ENCODE results near the gene UBASH3A. TPM values are rescaled to one million over a fixed set of nuclear protein-coding genes. Genes with fewer than 3 reads are reported as not detected.

UBASH3A gene
- total RNA-seq, 1 donor from 2014 or later = 6.4 TPM

DNA sequence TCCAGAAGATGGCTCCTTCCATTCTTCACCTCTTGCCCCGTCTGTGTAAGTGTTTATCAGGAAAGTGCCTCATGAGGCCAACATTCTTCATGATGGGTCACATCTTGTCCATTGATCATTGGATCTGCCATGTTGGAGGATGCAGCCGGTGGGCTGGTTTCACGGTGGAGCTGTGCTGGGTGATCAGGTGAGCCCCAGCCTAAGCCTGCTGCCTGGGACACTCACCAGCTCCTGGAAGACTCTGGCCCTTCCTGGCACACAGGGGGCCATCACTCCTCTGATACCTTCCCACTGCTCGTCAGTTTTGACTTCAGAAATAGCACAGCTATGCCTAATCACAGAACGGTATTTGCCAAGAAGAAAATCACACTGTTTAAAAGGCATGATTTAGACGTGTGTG, 38.3 kb downstream of the UBASH3A start:
- Histone ChIP-seq H3K4me3 (no peak overlapping the region), H3K4me1 (no peaks in the 10 kb centered on the region), H3K9me3 (no peaks in the 10 kb centered on the region), H3K27me3 (no peaks in the 10 kb centered on the region), H3K36me3 (no peaks in the 10 kb centered on the region), H3K27ac (no peak overlapping the region)
- TF ChIP-seq POLR2A (IDR thresholded peaks at IDR 0.05) (no peak), POLR2AphosphoS5 (IDR thresholded peaks at IDR 0.05; ENCODE audit: insufficient read depth in 1 of 2, low read depth in 1 of 2) (no peak)
- TF ChIP-seq, protein P1, sequence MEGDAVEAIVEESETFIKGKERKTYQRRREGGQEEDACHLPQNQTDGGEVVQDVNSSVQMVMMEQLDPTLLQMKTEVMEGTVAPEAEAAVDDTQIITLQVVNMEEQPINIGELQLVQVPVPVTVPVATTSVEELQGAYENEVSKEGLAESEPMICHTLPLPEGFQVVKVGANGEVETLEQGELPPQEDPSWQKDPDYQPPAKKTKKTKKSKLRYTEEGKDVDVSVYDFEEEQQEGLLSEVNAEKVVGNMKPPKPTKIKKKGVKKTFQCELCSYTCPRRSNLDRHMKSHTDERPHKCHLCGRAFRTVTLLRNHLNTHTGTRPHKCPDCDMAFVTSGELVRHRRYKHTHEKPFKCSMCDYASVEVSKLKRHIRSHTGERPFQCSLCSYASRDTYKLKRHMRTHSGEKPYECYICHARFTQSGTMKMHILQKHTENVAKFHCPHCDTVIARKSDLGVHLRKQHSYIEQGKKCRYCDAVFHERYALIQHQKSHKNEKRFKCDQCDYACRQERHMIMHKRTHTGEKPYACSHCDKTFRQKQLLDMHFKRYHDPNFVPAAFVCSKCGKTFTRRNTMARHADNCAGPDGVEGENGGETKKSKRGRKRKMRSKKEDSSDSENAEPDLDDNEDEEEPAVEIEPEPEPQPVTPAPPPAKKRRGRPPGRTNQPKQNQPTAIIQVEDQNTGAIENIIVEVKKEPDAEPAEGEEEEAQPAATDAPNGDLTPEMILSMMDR (IDR thresholded peaks at IDR 0.05) = no peak
- DNase-seq (ENCODE audit: extremely low spot score in 2 of 2) = no peak
- intact Hi-C loops (cut with DNase I) = no loop called here

- no peak for DNase-seq (ENCODE audit: extremely low spot score in 2 of 2)
- Histone ChIP-seq H3K9me3 (no peaks in the 10 kb centered on the region), H3K27ac (no peak overlapping the region), H3K36me3 (no peaks in the 10 kb centered on the region), H3K4me3 (no peak overlapping the region), H3K27me3 (no peaks in the 10 kb centered on the region), H3K4me1 (no peaks in the 10 kb centered on the region)
- TF ChIP-seq, protein P1 (IDR thresholded peaks at IDR 0.05) = no peak
- intact Hi-C loops (cut with DNase I) = no loop called here
These were observed 39.6 kb downstream of the UBASH3A start for GRCh38 chr21:42443181-42443785.

GRCh38 chr21:42443876-42444744, 40.4 kb downstream of the UBASH3A start:
- no peaks in the 10 kb centered on the region for H3K27me3 ChIP-seq
- TF ChIP-seq POLR2A (IDR thresholded peaks at IDR 0.05) (no peak), POLR2AphosphoS5 (IDR thresholded peaks at IDR 0.05; ENCODE audit: insufficient read depth in 1 of 2, low read depth in 1 of 2) (no peak)
- TF ChIP-seq, protein P1 (IDR thresholded peaks at IDR 0.05) = no peak
- no peaks in the 10 kb centered on the region for H3K36me3 ChIP-seq
- no peaks in the 10 kb centered on the region for H3K4me1 ChIP-seq
- intact Hi-C loops (cut with DNase I) = no loop called here
- H3K9me3 ChIP-seq = no peaks in the 10 kb centered on the region
- no peak for DNase-seq (ENCODE audit: extremely low spot score in 2 of 2)
- H3K27ac ChIP-seq = no peak overlapping the region
- no peak overlapping the region for H3K4me3 ChIP-seq

DNA sequence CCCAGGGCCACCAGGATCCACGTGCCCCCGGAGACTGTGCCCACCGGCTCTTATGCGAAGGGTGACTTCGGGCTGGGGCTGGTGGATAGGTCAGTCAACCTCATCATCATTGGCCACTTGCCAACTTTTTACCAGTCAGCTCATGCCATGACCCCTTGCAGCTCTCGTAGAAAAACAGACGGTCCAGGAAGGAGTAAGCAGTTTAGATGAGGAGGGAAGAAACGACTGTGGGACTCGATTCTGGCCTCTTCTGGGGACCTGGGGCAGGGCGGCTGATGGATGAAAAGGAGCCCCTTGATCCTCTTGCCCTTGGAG, 41.0 kb downstream of the UBASH3A start:
- no peak overlapping the region for H3K4me3 ChIP-seq
- DNase-seq (ENCODE audit: extremely low spot score in 2 of 2) = no peak
- H3K27ac ChIP-seq = no peak overlapping the region
- TF ChIP-seq, protein P1 (IDR thresholded peaks at IDR 0.05) = no peak
- TF ChIP-seq POLR2A (IDR thresholded peaks at IDR 0.05) (no peak), POLR2AphosphoS5 (IDR thresholded peaks at IDR 0.05; ENCODE audit: insufficient read depth in 1 of 2, low read depth in 1 of 2) (no peak)
- H3K27me3 ChIP-seq = no peaks in the 10 kb centered on the region
- H3K4me1 ChIP-seq = no peaks in the 10 kb centered on the region
- H3K36me3 ChIP-seq = no peaks in the 10 kb centered on the region
- no peaks in the 10 kb centered on the region for H3K9me3 ChIP-seq
- intact Hi-C loops (cut with DNase I) = no loop called here

DNA sequence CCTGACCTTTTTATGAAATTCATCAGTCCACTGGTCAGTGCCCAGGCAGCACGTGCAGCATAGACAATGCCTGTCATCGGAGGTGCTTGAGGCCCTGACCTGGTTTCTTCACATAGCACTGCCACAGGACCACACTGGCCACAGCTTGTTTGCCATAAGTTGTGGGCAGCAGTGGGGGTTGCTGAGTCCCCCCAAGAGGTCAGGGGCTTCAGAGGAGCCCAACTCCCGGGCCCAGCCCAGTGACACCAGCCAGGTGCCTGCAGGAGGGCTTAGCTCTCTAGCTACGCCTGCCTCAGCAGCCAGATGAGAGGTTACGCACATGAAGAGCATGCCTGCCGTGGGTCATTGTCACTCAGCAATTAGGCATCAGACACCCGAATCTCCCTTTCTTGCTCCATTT, 41.6 kb downstream of the UBASH3A start:
- no peak overlapping the region for H3K4me3 ChIP-seq
- no peaks in the 10 kb centered on the region for H3K27me3 ChIP-seq
- H3K9me3 ChIP-seq = no peaks in the 10 kb centered on the region
- no peaks in the 10 kb centered on the region for H3K36me3 ChIP-seq
- no peak for DNase-seq (ENCODE audit: extremely low spot score in 2 of 2)
- intact Hi-C loops (cut with DNase I) = no loop called here
- no peaks in the 10 kb centered on the region for H3K4me1 ChIP-seq
- no peak for TF ChIP-seq POLR2A (IDR thresholded peaks at IDR 0.05)
- no peak for TF ChIP-seq POLR2AphosphoS5 (IDR thresholded peaks at IDR 0.05; ENCODE audit: insufficient read depth in 1 of 2, low read depth in 1 of 2)
- TF ChIP-seq, protein P1 (IDR thresholded peaks at IDR 0.05) = no peak
- H3K27ac ChIP-seq = no peak overlapping the region
